ENCODE data around the gene CCDC51.

GRCh38 chr3:48435223-48435595, 4.7 kb downstream of the CCDC51 start:
- TF ChIP-seq CTCF (IDR thresholded peaks at IDR 0.05) (no peak), EZH2 (IDR thresholded peaks at IDR 0.05; ENCODE audit: borderline replicate concordance, insufficient read depth, low read depth, low read length, poor library complexity, severe bottlenecking) (no peak)

Measured in B cell (primary cell).